Neuron (in vitro differentiated cells): ENCODE results near the gene VPS26A.
"Not testable (repeated sequence)": the region's sequence is repeated elsewhere in the genome, so short reads cannot be mapped to it uniquely, and the experiment has no call there.

Source experiments
- H2AFZ ChIP-seq: one replicate; pipeline ENCODE4 v1.6.1; 2013; ENCODE audit warnings: low read depth, mild to moderate bottlenecking, inconsistent platforms, low read length, moderate library complexity
- H3K27me3 ChIP-seq: one replicate; pipeline ENCODE4 v1.6.1; 2013; ENCODE audit warnings: low read length; ENCODE audit not compliant: insufficient read depth
- H3K36me3 ChIP-seq: one replicate; pipeline ENCODE4 v1.6.1; 2013; ENCODE audit warnings: low read length; ENCODE audit not compliant: insufficient read depth
- H3K4me1 ChIP-seq: one replicate; pipeline ENCODE4 v1.6.1; 2013; ENCODE audit warnings: low read length; ENCODE audit not compliant: insufficient read depth
- H3K4me3 ChIP-seq: 2 replicates; pipeline ENCODE4 v1.5.1; 2013; ENCODE audit warnings: mild to moderate bottlenecking, low read length, moderate library complexity
- H3K9me3 ChIP-seq: one replicate; pipeline ENCODE4 v1.6.1; 2013; ENCODE audit warnings: low read length

Gene VPS26A

DNA sequence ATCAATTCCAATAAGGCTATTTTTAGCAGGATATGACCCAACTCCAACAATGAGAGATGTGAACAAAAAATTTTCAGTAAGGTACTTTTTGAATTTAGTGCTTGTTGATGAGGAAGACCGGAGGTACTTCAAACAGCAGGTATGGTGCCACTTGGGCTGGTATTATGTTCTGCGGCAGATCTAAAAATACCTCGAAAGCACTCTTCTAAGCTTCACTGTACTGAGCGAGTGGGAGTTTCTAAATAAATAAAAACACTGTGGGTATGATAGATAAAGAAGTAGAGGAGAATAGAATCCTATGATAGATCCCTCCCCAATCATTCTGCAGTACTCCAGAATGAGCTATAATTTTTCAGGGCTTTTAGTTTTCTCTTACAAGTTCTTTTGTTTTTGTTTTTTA, 44.5 kb downstream of the VPS26A start:
- H3K4me1 ChIP-seq, result no peaks in the 10 kb centered on the region
- H2AFZ ChIP-seq, result no peak overlapping the region
- H3K9me3 ChIP-seq, result no peaks in the 10 kb centered on the region
- H3K4me3 ChIP-seq, result no peak overlapping the region
- no peaks in the 10 kb centered on the region for H3K27me3 ChIP-seq
- H3K36me3 ChIP-seq, result peaks cover 67% of the 10 kb centered on the region

GRCh38 chr10:69172241-69172982, 48.4 kb downstream of the VPS26A start:
- no peak overlapping the region for H2AFZ ChIP-seq
- no peak overlapping the region for H3K4me3 ChIP-seq
- H3K9me3 ChIP-seq, result no peaks in the 10 kb centered on the region
- H3K36me3 ChIP-seq, result peaks cover 52% of the 10 kb centered on the region
- no peaks in the 10 kb centered on the region for H3K4me1 ChIP-seq
- no peaks in the 10 kb centered on the region for H3K27me3 ChIP-seq

- H3K36me3 ChIP-seq, result peaks cover 27% of the 10 kb centered on the region
- H3K4me1 ChIP-seq, result not testable (repeated sequence)
Measured at GRCh38 chr10:69175326-69175725, 51.3 kb downstream of the VPS26A start.

DNA sequence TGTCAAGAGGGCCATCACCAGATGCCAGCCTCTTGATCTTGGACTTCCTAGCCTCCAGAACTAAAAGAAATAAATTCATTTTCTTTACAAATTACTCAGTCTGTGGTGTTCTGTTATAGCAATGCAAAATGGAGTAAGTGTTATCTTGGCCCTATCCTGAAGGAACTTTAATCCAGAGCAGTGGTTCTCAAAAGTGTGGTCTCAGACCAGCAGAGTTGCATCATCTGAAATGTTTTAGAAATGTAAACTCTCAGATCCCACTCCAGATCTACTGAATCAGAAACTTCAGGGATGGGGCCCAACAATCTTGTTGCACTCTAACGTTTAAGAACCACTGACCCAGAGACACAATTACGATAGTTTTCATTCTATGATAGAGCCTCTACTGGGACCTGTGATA, 52.8 kb downstream of the VPS26A start:
- H3K36me3 ChIP-seq, result peaks cover 13% of the 10 kb centered on the region
- H2AFZ ChIP-seq, result no peak overlapping the region
- H3K4me3 ChIP-seq, result no peak overlapping the region
- no peaks in the 10 kb centered on the region for H3K27me3 ChIP-seq
- H3K9me3 ChIP-seq, result no peaks in the 10 kb centered on the region
- H3K4me1 ChIP-seq, result peaks cover 16% of the 10 kb centered on the region

More at GRCh38 chr10:69175326-69175725, 51.3 kb downstream of the VPS26A start:
- H2AFZ ChIP-seq, H3K27me3 ChIP-seq, H3K9me3 ChIP-seq, H3K4me3 ChIP-seq: not testable (repeated sequence)

DNA sequence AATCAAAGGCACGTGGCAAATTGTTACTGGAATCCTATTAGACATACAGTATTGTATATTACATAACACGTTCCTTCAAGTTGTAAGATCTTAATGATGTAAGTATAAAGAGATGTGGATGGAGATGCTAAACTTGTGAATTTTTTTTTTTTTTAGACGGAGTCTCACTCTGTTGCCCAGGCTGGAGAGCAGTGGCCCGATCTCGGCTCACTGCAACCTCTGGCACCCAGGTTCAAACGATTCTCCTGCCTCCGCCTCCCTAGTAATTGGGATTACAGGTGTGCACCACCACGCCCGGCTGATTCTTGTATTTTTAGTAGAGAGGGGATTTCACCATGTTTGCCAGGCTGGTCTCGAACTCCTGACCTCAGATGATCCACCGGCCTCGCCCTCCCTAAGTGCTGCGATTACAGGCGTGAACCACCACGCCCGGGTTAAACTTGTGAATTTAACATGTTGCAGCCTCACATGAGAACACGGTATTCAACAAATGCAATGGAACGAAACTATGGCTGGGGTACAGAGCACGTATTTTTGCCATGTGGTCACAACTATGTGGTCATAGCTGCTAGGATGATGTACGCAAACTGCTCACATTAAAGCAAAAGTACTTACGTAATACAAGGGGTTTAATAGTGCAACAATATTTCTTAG, 55.2 kb downstream of the VPS26A start:
- H3K27me3 ChIP-seq, result no peaks in the 10 kb centered on the region
- H3K9me3 ChIP-seq, result no peaks in the 10 kb centered on the region
- peak overlapping the region; percentile 20 for H2AFZ ChIP-seq
- peak overlapping the region; percentile 84 for H3K4me3 ChIP-seq
- peaks cover 7% of the 10 kb centered on the region for H3K36me3 ChIP-seq
- peaks cover 16% of the 10 kb centered on the region for H3K4me1 ChIP-seq

GRCh38 chr10:69179743-69180524, 56.0 kb downstream of the VPS26A start, which contains the start of gene SUPV3L1:
SUPV3L1 (plus strand) TSS chr10:69180234; CDS start chr10:69180292, 58 bp downstream.
- Histone ChIP-seq H3K27me3 (no peaks in the 10 kb centered on the region), H3K4me3 (peak within 1 kb of the TSS; percentile 84), H3K9me3 (no peaks in the 10 kb centered on the region), H2AFZ (peak within 1 kb of the TSS; percentile 20), H3K4me1 (peaks cover 16% of the 10 kb centered on the region), H3K36me3 (peaks cover 7% of the 10 kb centered on the region)

- H3K4me1 ChIP-seq, result peaks cover 16% of the 10 kb centered on the region
- peak overlapping the region; percentile 20 for H2AFZ ChIP-seq
- H3K27me3 ChIP-seq, result no peaks in the 10 kb centered on the region
- H3K9me3 ChIP-seq, result no peaks in the 10 kb centered on the region
- H3K36me3 ChIP-seq, result peaks cover 7% of the 10 kb centered on the region
- H3K4me3 ChIP-seq, result peak overlapping the region; percentile 84
Measured at GRCh38 chr10:69180525-69181204, 56.7 kb downstream of the VPS26A start.

DNA sequence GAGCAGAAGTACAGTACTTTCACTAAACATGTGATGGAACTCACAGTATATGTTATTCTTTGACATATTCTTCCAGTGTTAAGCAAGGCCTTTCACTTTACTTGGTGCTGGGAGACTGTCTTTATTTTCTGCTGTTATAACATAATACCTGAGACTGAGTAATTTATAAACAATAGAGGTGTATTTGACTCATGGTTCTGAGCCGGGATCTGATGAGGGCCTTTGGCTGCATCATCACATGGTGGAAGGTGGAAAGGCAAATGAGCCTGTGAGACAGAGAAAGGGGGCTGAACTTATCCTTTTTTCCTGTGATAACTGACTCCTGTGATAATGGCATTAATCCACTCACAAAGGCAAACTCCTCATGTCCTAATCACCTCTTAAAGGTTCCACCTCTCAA, 57.5 kb downstream of the VPS26A start:
- H3K9me3 ChIP-seq, result no peaks in the 10 kb centered on the region
- H3K4me3 ChIP-seq, result peak overlapping the region; percentile 84
- peaks cover 16% of the 10 kb centered on the region for H3K4me1 ChIP-seq
- H3K36me3 ChIP-seq, result peaks cover 12% of the 10 kb centered on the region
- H3K27me3 ChIP-seq, result no peaks in the 10 kb centered on the region
- H2AFZ ChIP-seq, result no peak overlapping the region

DNA sequence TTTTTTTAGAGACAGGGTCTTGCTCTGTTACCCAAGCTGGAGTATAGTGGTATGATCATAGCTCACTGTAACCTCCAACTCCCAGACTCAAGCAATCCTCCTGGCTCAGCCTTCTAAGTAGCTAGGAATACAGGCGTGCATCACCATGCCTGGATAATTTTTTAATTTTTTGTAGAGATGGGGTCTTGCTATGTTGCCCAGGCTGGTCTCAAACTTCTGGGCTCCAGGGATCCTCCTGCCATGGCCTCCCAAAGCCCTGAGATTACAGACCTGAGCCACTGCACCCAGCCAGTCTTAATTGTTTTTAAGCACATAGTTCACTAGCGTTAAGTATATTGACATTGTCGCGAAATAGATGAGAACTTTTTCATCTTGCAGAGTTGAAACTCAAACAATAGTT, 58.0 kb downstream of the VPS26A start:
- Histone ChIP-seq H3K4me3 (no peak overlapping the region), H3K4me1 (peaks cover 16% of the 10 kb centered on the region), H3K27me3 (no peaks in the 10 kb centered on the region), H3K9me3 (no peaks in the 10 kb centered on the region), H3K36me3 (peaks cover 18% of the 10 kb centered on the region), H2AFZ (no peak overlapping the region)

- peaks cover 2% of the 10 kb centered on the region for H3K4me1 ChIP-seq
- H3K27me3 ChIP-seq, result no peaks in the 10 kb centered on the region
- no peak overlapping the region for H2AFZ ChIP-seq
- H3K36me3 ChIP-seq, result peaks cover 47% of the 10 kb centered on the region
- no peaks in the 10 kb centered on the region for H3K9me3 ChIP-seq
- no peak overlapping the region for H3K4me3 ChIP-seq
Measured at GRCh38 chr10:69186524-69186923, 62.5 kb downstream of the VPS26A start.

GRCh38 chr10:69201045-69201444, 77.1 kb downstream of the VPS26A start:
- Histone ChIP-seq H3K4me1 (no peaks in the 10 kb centered on the region), H3K27me3 (no peaks in the 10 kb centered on the region), H3K36me3 (peaks cover 48% of the 10 kb centered on the region), H3K9me3 (no peaks in the 10 kb centered on the region), H2AFZ (no peak overlapping the region), H3K4me3 (no peak overlapping the region)

DNA sequence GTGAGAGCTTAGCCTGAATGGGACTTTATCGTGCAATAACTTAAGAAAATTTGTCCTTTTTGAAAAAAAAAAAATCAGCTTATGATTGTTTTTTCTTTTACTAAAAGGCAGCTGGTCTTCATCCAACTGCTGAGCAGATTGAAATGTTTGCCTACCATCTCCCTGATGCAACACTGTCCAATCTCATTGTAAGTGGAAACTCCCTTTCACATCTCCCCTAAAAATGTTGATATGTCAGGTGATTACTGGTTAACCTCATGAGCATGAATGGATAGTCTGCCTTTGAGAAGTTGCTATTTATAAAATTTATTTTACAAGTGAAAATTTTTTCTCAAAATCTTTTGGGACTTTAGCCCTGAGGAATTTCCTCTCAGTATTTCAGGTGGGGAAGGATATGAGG, 78.4 kb downstream of the VPS26A start:
- Histone ChIP-seq H3K4me1 (no peaks in the 10 kb centered on the region), H3K4me3 (no peak overlapping the region), H3K27me3 (no peaks in the 10 kb centered on the region), H3K9me3 (no peaks in the 10 kb centered on the region), H2AFZ (no peak overlapping the region), H3K36me3 (peaks cover 57% of the 10 kb centered on the region)
